IMR-90 (cell line): Measurements from ENCODE around the gene SLC6A2. TPM values are rescaled to one million over a fixed set of nuclear protein-coding genes. Genes with fewer than 3 reads are reported as not detected.

Experiments
- ATAC-seq: fragments of 200-7000 bp; cut with Tn5 transposase; 2 replicates; pipeline ENCODE4 v1.9.1; 2020; ENCODE audit warnings: low read depth, mild to moderate bottlenecking, moderate library complexity
- BruUV-seq: library from RNA; stranded (reverse); fragments of 400-500 nt; replicated peaks from 2 replicates; lab custom pipeline; 2021; lab: Mats Ljungman, UMichigan
- CTCF ChIA-PET: fragments of 300-600 bp; formaldehyde crosslinking; extraction: SDS; loops from one replicate; lab custom pipeline; 2021; ENCODE audit warnings: antibody characterized with exemption; lab: Yijun Ruan, JAX
- POLR2A ChIA-PET: fragments of 300-600 bp; sonication (Branson Sonifier 250); formaldehyde crosslinking; loops from one replicate; lab custom pipeline; 2022; ENCODE audit warnings: antibody characterized with exemption; ENCODE audit not compliant: unreplicated experiment; lab: Charles Lee
- DNase-seq: peaks from one replicate; pipeline ENCODE4 v3.0.0; 2013
- H2AFZ ChIP-seq: replicated peaks from 2 replicates; pipeline ENCODE3; 2013; ENCODE audit warnings: low read length, mild to moderate bottlenecking; ENCODE audit not compliant: poor library complexity
- H2AK5ac ChIP-seq: 2 replicates; pipeline ENCODE4 v1.6.1; 2013; ENCODE audit warnings: low read depth, low read length, inconsistent platforms
- H2AK9ac ChIP-seq: replicated peaks from 2 replicates; pipeline ENCODE3; 2013; ENCODE audit warnings: mild to moderate bottlenecking, low read depth, low read length, moderate library complexity; ENCODE audit not compliant: poor library complexity
- H2BK120ac ChIP-seq: 2 replicates; pipeline ENCODE4 v1.6.1; 2013; ENCODE audit warnings: low read depth, low read length, inconsistent platforms
- H2BK15ac ChIP-seq: 3 replicates; pipeline ENCODE4 v1.6.1; 2013; ENCODE audit warnings: low read depth, low read length, inconsistent platforms
- H2BK20ac ChIP-seq: 2 replicates; pipeline ENCODE4 v1.6.1; 2013; ENCODE audit warnings: low read depth, mild to moderate bottlenecking, inconsistent platforms, low read length, moderate library complexity
- H2BK5ac ChIP-seq: 2 replicates; pipeline ENCODE4 v1.6.1; 2013; ENCODE audit warnings: mild to moderate bottlenecking, low read depth, low read length, inconsistent platforms; ENCODE audit not compliant: poor library complexity, severe bottlenecking
- H3K14ac ChIP-seq: replicated peaks from 2 replicates; pipeline ENCODE4 v1.6.1; 2013; ENCODE audit warnings: low read depth, low read length, inconsistent platforms
- H3K18ac ChIP-seq: 2 replicates; pipeline ENCODE4 v1.6.1; 2013; ENCODE audit warnings: low read depth, low read length, control low read depth
- H3K23ac ChIP-seq: 2 replicates; pipeline ENCODE4 v1.6.1; 2013; ENCODE audit warnings: low read depth, low read length, inconsistent platforms
- H3K27ac ChIP-seq: 2 replicates; pipeline ENCODE4 v1.5.1; 2013; ENCODE audit warnings: mild to moderate bottlenecking, control low read depth, low read length; ENCODE audit not compliant: insufficient read depth
- H3K27me3 ChIP-seq: 2 replicates; pipeline ENCODE4 v1.6.1; 2013; ENCODE audit warnings: low read length; ENCODE audit not compliant: control insufficient read depth, insufficient read depth
- H3K36me3 ChIP-seq: 2 replicates; pipeline ENCODE4 v1.6.1; 2013; ENCODE audit warnings: low read length, mixed read lengths; ENCODE audit not compliant: control insufficient read depth, insufficient read depth
- H3K4ac ChIP-seq: 2 replicates; pipeline ENCODE4 v1.6.1; 2013; ENCODE audit warnings: low read depth, low read length, inconsistent platforms
- H3K4me1 ChIP-seq: 2 replicates; pipeline ENCODE4 v1.6.1; 2013; ENCODE audit warnings: low read length, mixed read lengths; ENCODE audit not compliant: control insufficient read depth, insufficient read depth
- H3K4me2 ChIP-seq: 2 replicates; pipeline ENCODE4 v1.6.1; 2013; ENCODE audit warnings: low read depth, mild to moderate bottlenecking, control low read depth, low read length, moderate library complexity
- H3K4me3 ChIP-seq: 2 replicates; pipeline ENCODE4 v1.5.1; 2013; ENCODE audit warnings: low read depth, mild to moderate bottlenecking, control low read depth, low read length, moderate library complexity; ENCODE audit not compliant: insufficient read depth
- H3K56ac ChIP-seq: 2 replicates; pipeline ENCODE4 v1.6.1; 2013; ENCODE audit warnings: low read length, inconsistent platforms; ENCODE audit not compliant: insufficient read depth; ENCODE audit errors: extremely low read depth
- H3K79me1 ChIP-seq, 2 experiments: 2 replicates each; pipeline ENCODE4 v1.6.1; 2013; ENCODE audit warnings: low read length in 2 of 2, inconsistent platforms in 1 of 2, low read depth in 1 of 2
- H3K9ac ChIP-seq: 2 replicates; pipeline ENCODE4 v1.6.1; 2013; ENCODE audit warnings: low read depth, low read length, control low read depth
- H3K9me1 ChIP-seq: 2 replicates; pipeline ENCODE4 v1.6.1; 2013; ENCODE audit warnings: low read length, inconsistent platforms; ENCODE audit not compliant: insufficient read depth
- H3K9me3 ChIP-seq: 2 replicates; pipeline ENCODE4 v1.6.1; 2013; ENCODE audit warnings: low read length; ENCODE audit not compliant: control insufficient read depth, insufficient read depth
- H4K20me1 ChIP-seq: 2 replicates; pipeline ENCODE4 v1.6.1; 2013; ENCODE audit warnings: low read length, inconsistent platforms; ENCODE audit not compliant: insufficient read depth
- H4K5ac ChIP-seq: 2 replicates; pipeline ENCODE4 v1.6.1; 2013; ENCODE audit warnings: mild to moderate bottlenecking, low read depth, low read length, control low read depth
- H4K8ac ChIP-seq, 2 experiments: 2 replicates each; pipeline ENCODE4 v1.6.1; 2013; ENCODE audit warnings: low read depth in 2 of 2, low read length in 2 of 2, control low read depth in 1 of 2, inconsistent platforms in 1 of 2
- H4K91ac ChIP-seq: 2 replicates; pipeline ENCODE4 v1.6.1; 2013; ENCODE audit warnings: low read depth, low read length, inconsistent platforms; ENCODE audit not compliant: insufficient read depth
- BHLHE40 ChIP-seq: fragments of 150-350 bp; IDR thresholded peaks from 2 replicates; pipeline ENCODE4 v1.6.1; 2016; ENCODE audit warnings: mild to moderate bottlenecking, low read depth, low read length
- CEBPB ChIP-seq: IDR thresholded peaks from 2 replicates; pipeline ENCODE4 v1.6.1; 2012; ENCODE audit warnings: low read depth, low read length, improper control_type of control experiment
- CHD1 ChIP-seq: IDR thresholded peaks from 2 replicates; pipeline ENCODE4 v1.6.1; 2012; ENCODE audit warnings: low read depth, low read length, improper control_type of control experiment
- CTCF ChIP-seq: conservative IDR thresholded peaks from 2 replicates; pipeline ENCODE4 v1.5.1; 2012; ENCODE audit warnings: mild to moderate bottlenecking, low read depth, low read length, improper control_type of control experiment
- ELK1 ChIP-seq: fragments of 150-350 bp; IDR thresholded peaks from 2 replicates; pipeline ENCODE4 v1.6.1; 2016; ENCODE audit warnings: low read depth, mild to moderate bottlenecking, low read length, moderate library complexity, borderline replicate concordance
- FOS ChIP-seq: fragments of 150-350 bp; IDR thresholded peaks from 2 replicates; pipeline ENCODE4 v1.6.1; 2016; ENCODE audit warnings: low read depth, low read length
- MAFK ChIP-seq: IDR thresholded peaks from 2 replicates; pipeline ENCODE4 v1.6.1; 2012; ENCODE audit warnings: low read depth, low read length, improper control_type of control experiment
- MAZ ChIP-seq: IDR thresholded peaks from 2 replicates; pipeline ENCODE4 v1.6.1; 2012; ENCODE audit warnings: low read depth, mild to moderate bottlenecking, low read length, improper control_type of control experiment, moderate library complexity, borderline replicate concordance
- MXI1 ChIP-seq: IDR thresholded peaks from 2 replicates; pipeline ENCODE4 v1.6.1; 2012; ENCODE audit warnings: low read depth, mild to moderate bottlenecking, low read length, moderate library complexity, borderline replicate concordance
- NFE2L2 ChIP-seq: fragments of 150-350 bp; IDR thresholded peaks from 2 replicates; pipeline ENCODE4 v1.6.1; 2016; ENCODE audit warnings: low read depth, mild to moderate bottlenecking, low read length
- POLR2A ChIP-seq: IDR thresholded peaks from 2 replicates; pipeline ENCODE4 v1.6.1; 2012; ENCODE audit warnings: mild to moderate bottlenecking, low read depth, low read length
- RAD21 ChIP-seq: IDR thresholded peaks from 2 replicates; pipeline ENCODE4 v1.6.1; 2012; ENCODE audit warnings: low read length, improper control_type of control experiment
- RCOR1 ChIP-seq: IDR thresholded peaks from 2 replicates; pipeline ENCODE4 v1.6.1; 2012; ENCODE audit warnings: mild to moderate bottlenecking, low read length, improper control_type of control experiment; ENCODE audit not compliant: insufficient replicate concordance
- RFX5 ChIP-seq: IDR thresholded peaks from 2 replicates; pipeline ENCODE4 v1.8.0; 2012; ENCODE audit warnings: low read depth, mild to moderate bottlenecking, low read length, moderate library complexity
- SMC3 ChIP-seq: fragments of 150-350 bp; IDR thresholded peaks from 2 replicates; pipeline ENCODE4 v1.6.1; 2016; ENCODE audit warnings: low read depth, mild to moderate bottlenecking, antibody characterized with exemption, low read length, moderate library complexity
- USF2 ChIP-seq: fragments of 150-350 bp; IDR thresholded peaks from 2 replicates; pipeline ENCODE4 v1.6.1; 2017; ENCODE audit warnings: mild to moderate bottlenecking, antibody characterized with exemption, low read length, low read depth
- WGBS, 2 experiments: methylation state at CpG; one replicate each; pipeline versions ENCODE4 v1.1.5 to v1.1.7; 2013; ENCODE audit warnings: missing lambda C conversion rate in 2 of 2; ENCODE audit not compliant: insufficient read length in 1 of 2; ENCODE audit errors: extremely low coverage in 2 of 2; 5-methylcytosine and 5-hydroxymethylcytosine counted together
- dilution Hi-C: fragments of 300-500 bp; cut with HindIII; formaldehyde crosslinking; loops from one replicate; pipeline ENCODE4 v1.14.3; 2018; ENCODE audit warnings: low sequenced_read_pairs; ENCODE audit not compliant: unreplicated experiment
- in situ Hi-C: fragments of 300-500 bp; cut with MboI; formaldehyde crosslinking; loops from 3 replicates; pipeline ENCODE4 v1.14.3; 2019; ENCODE audit warnings: low sequenced_read_pairs, inconsistent platforms, mixed read lengths
- intact Hi-C: fragments of 100-400 bp; cut with micrococcal nuclease; formaldehyde crosslinking; loops from 2 replicates; pipeline ENCODE4 v1.10.0; 2022
- polyA plus RNA-seq, 3 experiments: library from polyadenylated mRNA; depleted of rRNA; stranded (reverse); fragments of >200 nt; gene quantifications; 2 replicates each; pipeline ENCODE4 v1.2.3, GENCODE V29; 2012; ENCODE audit warnings: low replicate concordance in 1 of 3
- total RNA-seq: library from RNA; depleted of rRNA; stranded (reverse); fragments of >200 nt; gene quantifications from 2 replicates; pipeline ENCODE4 v1.2.3, GENCODE V29; 2012

SLC6A2 gene
- total and polyA plus RNA-seq, 2 of the 4 experiments (the other 2 are of a cell fraction), result not detected

GRCh38 chr16:55658898-55659420 lies 3.2 kb downstream of the SLC6A2 start:
- no peak overlapping the region for H2AK9ac ChIP-seq
- H3K18ac ChIP-seq, result no peak overlapping the region
- H4K5ac ChIP-seq, result no peak overlapping the region
- H3K27ac ChIP-seq, result no peak overlapping the region
- H2BK120ac ChIP-seq, result no peak overlapping the region
- H3K4ac ChIP-seq, result no peak overlapping the region
- 0% methylated on average over 3 of the region's 7 CpGs; no CpG with 5 or more reads in 1 of the 2 experiments for WGBS, 2 experiments
- no peaks in the 10 kb centered on the region for H3K79me1 ChIP-seq
- no peak overlapping the region for H2BK15ac ChIP-seq
- no peak for DNase-seq
- no peak overlapping the region for H3K9ac ChIP-seq
- H3K4me2 ChIP-seq, result no peak overlapping the region
- no peaks in the 10 kb centered on the region for H3K9me1 ChIP-seq
- no peak overlapping the region for H4K8ac ChIP-seq
- in situ Hi-C loops (no loop called here), intact Hi-C loops (no loop called here), dilution Hi-C loops (no loop called here)
- ChIA-PET POLR2A (no interaction called here), CTCF (interaction anchor here (0.6 to 2.1 kb wide), 2 partner anchors 11 to 48 kb away, joined by 3 to 11 read pairs; no protein-coding TSS in a partner anchor)
- H2BK20ac ChIP-seq, result no peak overlapping the region
- no peak overlapping the region for H2AK5ac ChIP-seq
- H3K56ac ChIP-seq, result no peak overlapping the region
- no TSS peak for BruUV-seq
- H3K4me3 ChIP-seq, result no peak overlapping the region
- no peaks in the 10 kb centered on the region for H3K9me3 ChIP-seq
- no peak for ATAC-seq
- H3K14ac ChIP-seq, result no peak overlapping the region
- peaks cover 70% of the 10 kb centered on the region for H3K27me3 ChIP-seq
- no peaks in the 10 kb centered on the region for H4K20me1 ChIP-seq
- no peaks in the 10 kb centered on the region for H3K36me3 ChIP-seq
- no peak overlapping the region for H2BK5ac ChIP-seq
- no peak for TF ChIP-seq CEBPB
- TF ChIP-seq CTCF, result no peak
- TF ChIP-seq RAD21, result no peak
- no peak for TF ChIP-seq MXI1
- TF ChIP-seq MAZ, result no peak
- TF ChIP-seq USF2, result no peak
- no peak for TF ChIP-seq POLR2A
- TF ChIP-seq NFE2L2, result no peak
- no peak for TF ChIP-seq SMC3
- no peak for TF ChIP-seq RCOR1
- TF ChIP-seq BHLHE40, result no peak
- TF ChIP-seq ELK1, result no peak
- no peak for TF ChIP-seq RFX5
- TF ChIP-seq FOS, result no peak
- no peak for TF ChIP-seq MAFK
- TF ChIP-seq CHD1, result no peak
- H2AFZ ChIP-seq, result no peak overlapping the region
- H3K4me1 ChIP-seq, result no peaks in the 10 kb centered on the region
- H3K23ac ChIP-seq, result no peak overlapping the region
- H4K91ac ChIP-seq, result no peak overlapping the region
